Lung (tissue), 12 donors: ENCODE measurements around the gene COA7. TPM values are rescaled to one million over a fixed set of nuclear protein-coding genes. Genes with fewer than 3 reads are reported as not detected.

Experiments used
- ATAC-seq: fragments of 200-7000 bp; cut with Tn5 transposase; one replicate; pipeline ENCODE4 v1.9.1; 2020; ENCODE audit warnings: moderate number of reproducible peaks; ENCODE audit not compliant: insufficient read depth, low FRiP score
- DNase-seq, 3 donors: peaks; one replicate each; pipeline ENCODE4 v3.0.0-alpha.2; 2013 to 2017
- H3K27ac ChIP-seq, 2 donors: one replicate each; pipeline ENCODE4 v1.5.1; 2013; ENCODE audit warnings: mild to moderate bottlenecking in 2 of 2, moderate library complexity in 2 of 2, control low read depth in 1 of 2, inconsistent platforms in 1 of 2, low read depth in 1 of 2, low read length in 1 of 2
- H3K27me3 ChIP-seq, 3 donors: one replicate each; pipeline ENCODE4 v1.5.1; 2013; ENCODE audit warnings: low read length in 2 of 3; ENCODE audit not compliant: control insufficient read depth in 3 of 3, insufficient read depth in 3 of 3
- H3K36me3 ChIP-seq, 4 donors: one replicate each; pipeline ENCODE4 v1.5.1; 2013; ENCODE audit warnings: low read length in 4 of 4, mild to moderate bottlenecking in 1 of 4, moderate library complexity in 1 of 4; ENCODE audit not compliant: control insufficient read depth in 4 of 4, insufficient read depth in 4 of 4
- H3K4me1 ChIP-seq, 5 donors: one replicate each; pipeline ENCODE4 v1.5.1; 2013; ENCODE audit warnings: low read length in 5 of 5, mild to moderate bottlenecking in 2 of 5, moderate library complexity in 1 of 5; ENCODE audit not compliant: control insufficient read depth in 5 of 5, insufficient read depth in 5 of 5
- H3K4me3 ChIP-seq: one replicate; pipeline ENCODE4 v1.5.1; 2013; ENCODE audit warnings: mild to moderate bottlenecking, control low read depth, moderate library complexity
- H3K9ac ChIP-seq, 2 donors: one replicate each; pipeline ENCODE4 v1.5.1; 2013; ENCODE audit warnings: low read length in 2 of 2, control low read depth in 1 of 2; ENCODE audit not compliant: insufficient read depth in 1 of 2
- H3K9me3 ChIP-seq, 4 donors: one replicate each; pipeline ENCODE4 v1.5.1; 2013; ENCODE audit warnings: low read length in 3 of 4, mild to moderate bottlenecking in 1 of 4, moderate library complexity in 1 of 4; ENCODE audit not compliant: control insufficient read depth in 4 of 4, insufficient read depth in 3 of 4
- CTCF ChIP-seq: IDR thresholded peaks from 2 replicates; pipeline ENCODE4 v1.5.1; 2012; ENCODE audit warnings: mild to moderate bottlenecking; ENCODE audit errors: control extremely low read depth, extremely low read depth
- WGBS, 2 donors: extraction: QIAGEN DNeasy Blood & Tissue Kit; methylation state at CpG; one replicate each; pipeline ENCODE4 v1.1.7; 2013; 5-methylcytosine and 5-hydroxymethylcytosine counted together
- polyA plus RNA-seq, 2 donors: library from polyadenylated mRNA; stranded (reverse); fragments of 200-250 nt; gene quantifications; one replicate each; pipeline ENCODE4 v1.2.1, GENCODE V29; 2013
- total RNA-seq, 2 donors: library from RNA; depleted of rRNA in 1 of 2; stranded (reverse); fragments of >200 nt in 1 of 2; gene quantifications; one replicate each; pipeline ENCODE4 v1.2.1, GENCODE V29; 2014 to 2021
- donor health status: control.
- donor health status: control.
- donor health status: Bipolar disorder and iron deficiency.
- donor health status: healthy.
- donor health status: DM: yes; HTN: yes; CAD: no.

The COA7 gene
- total and polyA plus RNA-seq, 4 donors, result 4.8 to 20.4 (median 8.5) TPM

GRCh38 chr1:52741259-52741658, 43.1 kb upstream of the COA7 start:
- no peak for TF ChIP-seq CTCF

GRCh38 chr1:52739699-52740467, 41.7 kb upstream of the COA7 start:
- no peak overlapping the region for H3K4me3 ChIP-seq
- ATAC-seq (no peak), DNase-seq (no peak)
- H3K4me1 ChIP-seq, result peaks cover 0 to 12% (median 0%) of the 10 kb centered on the region in 5 donors
- H3K9me3 ChIP-seq, result no peaks in the 10 kb centered on the region
- H3K27me3 ChIP-seq, result no peaks in the 10 kb centered on the region
- no peaks in the 10 kb centered on the region for H3K36me3 ChIP-seq
- peak overlapping the region in 1 of 2 donors; percentile 16 for H3K27ac ChIP-seq
- no peak for TF ChIP-seq CTCF
- no peak overlapping the region for H3K9ac ChIP-seq
- WGBS, 2 donors, result 87 to 90% methylated on average over 4 of the region's 4 CpGs

More at GRCh38 chr1:52741259-52741658, 43.1 kb upstream of the COA7 start:
- DNase-seq, result no peak
- Histone ChIP-seq H3K4me1 (peaks cover 0 to 15% (median 0%) of the 10 kb centered on the region in 5 donors), H3K9me3 (no peaks in the 10 kb centered on the region), H3K27ac (no peak overlapping the region), H3K36me3 (no peaks in the 10 kb centered on the region), H3K27me3 (no peaks in the 10 kb centered on the region), H3K9ac (no peak overlapping the region), H3K4me3 (no peak overlapping the region)
- 79 to 82% methylated on average over 3 of the region's 3 CpGs for WGBS, 2 donors
- ATAC-seq, result no peak

GRCh38 chr1:52738893-52739292, 40.7 kb upstream of the COA7 start:
- H3K4me1 ChIP-seq, result peaks cover 0 to 13% (median 0%) of the 10 kb centered on the region in 5 donors
- WGBS, 2 donors, result 84 to 86% methylated on average over 10 of the region's 10 CpGs
- H3K36me3 ChIP-seq, result no peaks in the 10 kb centered on the region
- H3K27me3 ChIP-seq, result no peaks in the 10 kb centered on the region
- no peak for DNase-seq
- no peak for ATAC-seq
- no peaks in the 10 kb centered on the region for H3K9me3 ChIP-seq
- peak overlapping the region in 1 of 2 donors; percentile 69 for H3K27ac ChIP-seq
- no peak for TF ChIP-seq CTCF
- H3K9ac ChIP-seq, result no peak overlapping the region
- no peak overlapping the region for H3K4me3 ChIP-seq
